Measurements from ENCODE around the gene DDX56. TPM values are rescaled to one million over a fixed set of nuclear protein-coding genes. Genes with fewer than 3 reads are reported as not detected.

DDX56 gene
- total and polyA plus RNA-seq, 5 donors from 2014 or later, result 42.3 to 108 (median 47.8) TPM

DNA sequence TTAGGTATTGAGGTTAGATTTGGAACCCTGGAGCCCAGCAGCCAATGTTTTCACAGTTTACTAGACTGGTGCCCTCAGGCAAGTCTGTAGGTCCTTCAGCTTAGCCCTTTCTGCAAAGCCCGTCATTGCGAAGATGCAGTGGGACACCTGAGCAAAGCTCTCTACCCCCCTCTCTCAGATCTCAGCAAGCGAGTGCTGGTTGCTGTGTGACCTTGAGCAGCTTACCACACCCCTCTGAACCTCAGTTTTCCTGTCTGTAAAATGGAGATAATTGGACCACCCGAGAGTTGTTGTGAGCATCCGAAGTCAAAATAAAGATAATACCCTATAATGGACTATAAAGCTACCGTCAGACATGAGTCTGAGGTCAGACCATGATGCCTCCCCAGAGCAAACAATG lies 36.3 kb downstream of the DDX56 start:
- Mint-ChIP-seq H3K27ac (no peak overlapping the region), H3K36me3 (no peaks in the 10 kb centered on the region), H3K4me1 (no peaks in the 10 kb centered on the region), H3K9me3 (peaks cover 0 to 2% (median 0%) of the 10 kb centered on the region in 7 donors), H3K27me3 (no peaks in the 10 kb centered on the region), H3K4me3 (no peak overlapping the region)
- H3K27me3 ChIP-seq (ENCODE audit: control insufficient read depth, insufficient read depth, low read length), result no peaks in the 10 kb centered on the region
- no peaks in the 10 kb centered on the region for H3K4me1 ChIP-seq (ENCODE audit: control insufficient read depth, insufficient read depth, low read length, poor library complexity, severe bottlenecking)
- ATAC-seq (ENCODE audit: low read depth in 2 of 2) (no peak), DNase-seq (no peak)
- H3K36me3 ChIP-seq (ENCODE audit: control insufficient read depth, insufficient read depth, low read length), result no peaks in the 10 kb centered on the region
- no peak overlapping the region for H3K4me3 ChIP-seq (ENCODE audit: low read depth, low read length)
- no peak overlapping the region for H3K27ac ChIP-seq (ENCODE audit: insufficient read depth, low read length, poor library complexity, severe bottlenecking)
- no peaks in the 10 kb centered on the region for H3K9me3 ChIP-seq (ENCODE audit: control insufficient read depth in 2 of 2, low read length in 2 of 2)

GRCh38 chr7:44536090-44536489 lies 37.6 kb downstream of the DDX56 start:
- H3K4me1 Mint-ChIP-seq, result peaks cover 0 to 3% (median 0%) of the 10 kb centered on the region in 4 donors
- H3K27ac Mint-ChIP-seq, result peak overlapping the region in 1 of 3 donors; percentile 32
- no peak for ATAC-seq (ENCODE audit: low read depth in 2 of 2)

DNA sequence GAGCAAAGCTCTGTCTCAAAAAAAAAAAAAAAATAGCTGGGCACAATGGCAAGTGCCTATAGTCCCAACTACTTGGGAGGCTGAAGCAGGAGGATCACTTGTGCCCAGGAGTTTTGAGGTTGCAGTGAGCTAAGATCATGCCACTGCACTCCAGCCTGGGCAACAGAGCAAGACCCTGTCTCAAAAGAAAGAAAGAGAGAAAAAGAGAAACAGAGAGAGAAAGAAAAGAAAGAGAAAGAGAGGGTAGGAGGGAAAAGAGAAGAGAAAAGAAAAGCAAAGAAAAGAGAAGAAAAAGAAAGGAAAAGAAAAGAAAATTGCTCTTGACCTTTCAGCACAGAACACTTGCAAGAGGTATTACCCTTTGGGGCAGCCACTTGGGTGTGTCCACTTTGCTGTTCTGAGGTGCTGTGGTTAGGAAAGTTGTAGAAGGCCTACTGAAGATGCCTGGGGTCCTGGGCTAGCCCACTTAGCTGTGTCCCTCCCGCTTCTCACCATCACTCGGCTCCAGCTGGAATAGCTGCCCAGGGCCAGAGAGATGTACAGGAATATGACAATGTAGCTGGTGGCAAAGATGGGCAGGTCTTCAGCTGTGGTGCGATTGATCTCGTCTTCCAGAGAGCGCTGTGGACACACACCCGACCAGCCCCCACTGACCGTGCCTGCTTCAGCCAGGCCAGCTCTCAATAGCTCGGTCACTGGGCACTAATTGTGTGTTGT lies 38.2 kb downstream of the DDX56 start:
- H3K4me1 Mint-ChIP-seq, result peaks cover 0 to 4% (median 0%) of the 10 kb centered on the region in 4 donors
- H3K27ac ChIP-seq (ENCODE audit: insufficient read depth, low read length, poor library complexity, severe bottlenecking), result no peak overlapping the region
- H3K9me3 ChIP-seq (ENCODE audit: control insufficient read depth in 2 of 2, low read length in 2 of 2), result no peaks in the 10 kb centered on the region
- peak overlapping the region in 1 of 3 donors; percentile 44 for H3K27ac Mint-ChIP-seq
- H3K4me3 Mint-ChIP-seq, result no peak overlapping the region
- H3K4me1 ChIP-seq (ENCODE audit: control insufficient read depth, insufficient read depth, low read length, poor library complexity, severe bottlenecking), result no peaks in the 10 kb centered on the region
- no peaks in the 10 kb centered on the region for H3K36me3 ChIP-seq (ENCODE audit: control insufficient read depth, insufficient read depth, low read length)
- H3K9me3 Mint-ChIP-seq, result peaks cover 0 to 2% (median 0%) of the 10 kb centered on the region in 7 donors
- peaks cover 4% of the 10 kb centered on the region for H3K27me3 Mint-ChIP-seq
- no peaks in the 10 kb centered on the region for H3K27me3 ChIP-seq (ENCODE audit: control insufficient read depth, insufficient read depth, low read length)
- no peak overlapping the region for H3K4me3 ChIP-seq (ENCODE audit: low read depth, low read length)
- DNase-seq, result no peak
- H3K36me3 Mint-ChIP-seq, result no peaks in the 10 kb centered on the region
- ATAC-seq (ENCODE audit: low read depth in 2 of 2), result no peak

More at GRCh38 chr7:44536090-44536489, 37.6 kb downstream of the DDX56 start:
- Histone ChIP-seq H3K4me3 (ENCODE audit: low read depth, low read length) (no peak overlapping the region), H3K27me3 (ENCODE audit: control insufficient read depth, insufficient read depth, low read length) (no peaks in the 10 kb centered on the region), H3K27ac (ENCODE audit: insufficient read depth, low read length, poor library complexity, severe bottlenecking) (no peak overlapping the region), H3K36me3 (ENCODE audit: control insufficient read depth, insufficient read depth, low read length) (no peaks in the 10 kb centered on the region), H3K9me3 (ENCODE audit: control insufficient read depth in 2 of 2, low read length in 2 of 2) (no peaks in the 10 kb centered on the region), H3K4me1 (ENCODE audit: control insufficient read depth, insufficient read depth, low read length, poor library complexity, severe bottlenecking) (no peaks in the 10 kb centered on the region)
- H3K4me3 Mint-ChIP-seq, result no peak overlapping the region
- no peak for DNase-seq
- peaks cover 0 to 2% (median 0%) of the 10 kb centered on the region in 7 donors for H3K9me3 Mint-ChIP-seq
- H3K27me3 Mint-ChIP-seq, result no peaks in the 10 kb centered on the region
- no peaks in the 10 kb centered on the region for H3K36me3 Mint-ChIP-seq

GRCh38 chr7:44534501-44534900 lies 39.2 kb downstream of the DDX56 start:
- Histone ChIP-seq H3K36me3 (ENCODE audit: control insufficient read depth, insufficient read depth, low read length) (no peaks in the 10 kb centered on the region), H3K27me3 (ENCODE audit: control insufficient read depth, insufficient read depth, low read length) (no peaks in the 10 kb centered on the region), H3K27ac (ENCODE audit: insufficient read depth, low read length, poor library complexity, severe bottlenecking) (no peak overlapping the region), H3K4me1 (ENCODE audit: control insufficient read depth, insufficient read depth, low read length, poor library complexity, severe bottlenecking) (no peaks in the 10 kb centered on the region), H3K4me3 (ENCODE audit: low read depth, low read length) (no peak overlapping the region), H3K9me3 (ENCODE audit: control insufficient read depth in 2 of 2, low read length in 2 of 2) (no peaks in the 10 kb centered on the region)
- Mint-ChIP-seq H3K36me3 (no peaks in the 10 kb centered on the region), H3K4me3 (no peak overlapping the region), H3K9me3 (peaks cover 0 to 2% (median 0%) of the 10 kb centered on the region in 7 donors), H3K27ac (no peak overlapping the region), H3K4me1 (peaks cover 0 to 4% (median 0%) of the 10 kb centered on the region in 4 donors), H3K27me3 (peaks cover 4% of the 10 kb centered on the region)
- ATAC-seq (ENCODE audit: low read depth in 2 of 2) (peak in 1 of 2 donors; percentile 49), DNase-seq (peak in 2 of 3 donors; percentile 33 to 48)

DNA sequence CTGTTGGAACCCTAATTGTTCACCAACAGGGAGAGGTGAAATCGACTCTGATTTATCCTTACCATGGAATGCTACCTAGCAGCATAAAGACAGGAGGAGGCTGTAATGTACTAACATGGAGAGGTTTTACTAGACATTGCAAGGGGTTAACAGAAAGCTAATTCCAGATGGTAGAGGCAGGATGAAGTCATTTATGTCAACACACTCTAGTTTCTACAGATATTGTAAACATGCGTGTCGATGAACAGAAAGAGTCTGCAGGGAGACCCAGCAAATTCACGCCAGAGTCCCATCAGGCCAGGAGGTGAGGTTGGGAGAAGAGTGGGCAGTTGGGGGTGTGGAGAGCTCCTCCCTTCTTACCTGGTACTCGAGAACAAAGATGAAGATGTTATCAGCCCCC lies 39.6 kb downstream of the DDX56 start:
- H3K36me3 ChIP-seq (ENCODE audit: control insufficient read depth, insufficient read depth, low read length), result no peaks in the 10 kb centered on the region
- peaks cover 4% of the 10 kb centered on the region for H3K27me3 Mint-ChIP-seq

GRCh38 chr7:44533301-44534055 lies 40.2 kb downstream of the DDX56 start:
- peaks cover 4% of the 10 kb centered on the region for H3K27me3 Mint-ChIP-seq
- H3K27me3 ChIP-seq (ENCODE audit: control insufficient read depth, insufficient read depth, low read length), result no peaks in the 10 kb centered on the region
- H3K36me3 Mint-ChIP-seq, result no peaks in the 10 kb centered on the region
- H3K9me3 ChIP-seq (ENCODE audit: control insufficient read depth in 2 of 2, low read length in 2 of 2), result no peaks in the 10 kb centered on the region
- H3K36me3 ChIP-seq (ENCODE audit: control insufficient read depth, insufficient read depth, low read length), result no peaks in the 10 kb centered on the region
- H3K4me3 ChIP-seq (ENCODE audit: low read depth, low read length), result no peak overlapping the region
- ATAC-seq (ENCODE audit: low read depth in 2 of 2), result no peak
- no peak overlapping the region for H3K27ac ChIP-seq (ENCODE audit: insufficient read depth, low read length, poor library complexity, severe bottlenecking)
- peaks cover 0 to 2% (median 0%) of the 10 kb centered on the region in 7 donors for H3K9me3 Mint-ChIP-seq
- H3K4me1 ChIP-seq (ENCODE audit: control insufficient read depth, insufficient read depth, low read length, poor library complexity, severe bottlenecking), result no peaks in the 10 kb centered on the region
- H3K4me1 Mint-ChIP-seq, result peaks cover 0 to 4% (median 0%) of the 10 kb centered on the region in 4 donors
- H3K4me3 Mint-ChIP-seq, result no peak overlapping the region
- H3K27ac Mint-ChIP-seq, result no peak overlapping the region
- DNase-seq, result no peak

More for the DNA sequence above, 39.6 kb downstream of the DDX56 start:
- no peak overlapping the region for H3K27ac ChIP-seq (ENCODE audit: insufficient read depth, low read length, poor library complexity, severe bottlenecking)
- Mint-ChIP-seq H3K27ac (no peak overlapping the region), H3K4me3 (no peak overlapping the region), H3K9me3 (peaks cover 0 to 2% (median 0%) of the 10 kb centered on the region in 7 donors), H3K4me1 (peaks cover 0 to 4% (median 0%) of the 10 kb centered on the region in 4 donors), H3K36me3 (no peaks in the 10 kb centered on the region)
- no peak for ATAC-seq (ENCODE audit: low read depth in 2 of 2)
- H3K4me1 ChIP-seq (ENCODE audit: control insufficient read depth, insufficient read depth, low read length, poor library complexity, severe bottlenecking), result no peaks in the 10 kb centered on the region
- no peak for DNase-seq
- no peaks in the 10 kb centered on the region for H3K9me3 ChIP-seq (ENCODE audit: control insufficient read depth in 2 of 2, low read length in 2 of 2)
- H3K4me3 ChIP-seq (ENCODE audit: low read depth, low read length), result no peak overlapping the region
- no peaks in the 10 kb centered on the region for H3K27me3 ChIP-seq (ENCODE audit: control insufficient read depth, insufficient read depth, low read length)

- Mint-ChIP-seq H3K27ac (no peak overlapping the region), H3K27me3 (peaks cover 8% of the 10 kb centered on the region), H3K36me3 (no peaks in the 10 kb centered on the region), H3K4me3 (no peak overlapping the region), H3K4me1 (peaks cover 0 to 4% (median 0%) of the 10 kb centered on the region in 4 donors), H3K9me3 (peaks cover 0 to 4% (median 0%) of the 10 kb centered on the region in 7 donors)
- H3K9me3 ChIP-seq (ENCODE audit: control insufficient read depth in 2 of 2, low read length in 2 of 2), result no peaks in the 10 kb centered on the region
- ATAC-seq (ENCODE audit: low read depth in 2 of 2), result no peak
- no peaks in the 10 kb centered on the region for H3K36me3 ChIP-seq (ENCODE audit: control insufficient read depth, insufficient read depth, low read length)
- no peaks in the 10 kb centered on the region for H3K4me1 ChIP-seq (ENCODE audit: control insufficient read depth, insufficient read depth, low read length, poor library complexity, severe bottlenecking)
- H3K4me3 ChIP-seq (ENCODE audit: low read depth, low read length), result no peak overlapping the region
- no peaks in the 10 kb centered on the region for H3K27me3 ChIP-seq (ENCODE audit: control insufficient read depth, insufficient read depth, low read length)
- no peak for DNase-seq
- no peak overlapping the region for H3K27ac ChIP-seq (ENCODE audit: insufficient read depth, low read length, poor library complexity, severe bottlenecking)
These were observed 42.0 kb downstream of the DDX56 start for GRCh38 chr7:44531421-44532380.

Data from CD4-positive, CD25-positive, alpha-beta regulatory T cell (primary cell).